Measurements from ENCODE around the gene FBXL19.

FBXL19 gene

GRCh38 chr16:30882429-30883310 is 40.7 kb upstream of the FBXL19 start:
- H3K4me3 ChIP-seq (ENCODE audit: low read depth, low read length) = no peak overlapping the region
- TF ChIP-seq, protein P1, sequence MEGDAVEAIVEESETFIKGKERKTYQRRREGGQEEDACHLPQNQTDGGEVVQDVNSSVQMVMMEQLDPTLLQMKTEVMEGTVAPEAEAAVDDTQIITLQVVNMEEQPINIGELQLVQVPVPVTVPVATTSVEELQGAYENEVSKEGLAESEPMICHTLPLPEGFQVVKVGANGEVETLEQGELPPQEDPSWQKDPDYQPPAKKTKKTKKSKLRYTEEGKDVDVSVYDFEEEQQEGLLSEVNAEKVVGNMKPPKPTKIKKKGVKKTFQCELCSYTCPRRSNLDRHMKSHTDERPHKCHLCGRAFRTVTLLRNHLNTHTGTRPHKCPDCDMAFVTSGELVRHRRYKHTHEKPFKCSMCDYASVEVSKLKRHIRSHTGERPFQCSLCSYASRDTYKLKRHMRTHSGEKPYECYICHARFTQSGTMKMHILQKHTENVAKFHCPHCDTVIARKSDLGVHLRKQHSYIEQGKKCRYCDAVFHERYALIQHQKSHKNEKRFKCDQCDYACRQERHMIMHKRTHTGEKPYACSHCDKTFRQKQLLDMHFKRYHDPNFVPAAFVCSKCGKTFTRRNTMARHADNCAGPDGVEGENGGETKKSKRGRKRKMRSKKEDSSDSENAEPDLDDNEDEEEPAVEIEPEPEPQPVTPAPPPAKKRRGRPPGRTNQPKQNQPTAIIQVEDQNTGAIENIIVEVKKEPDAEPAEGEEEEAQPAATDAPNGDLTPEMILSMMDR (IDR thresholded peaks at IDR 0.05; ENCODE audit: low read depth, low read length, missing control alignments) = no peak
- no peak for DNase-seq (ENCODE audit: low read depth)

DNA sequence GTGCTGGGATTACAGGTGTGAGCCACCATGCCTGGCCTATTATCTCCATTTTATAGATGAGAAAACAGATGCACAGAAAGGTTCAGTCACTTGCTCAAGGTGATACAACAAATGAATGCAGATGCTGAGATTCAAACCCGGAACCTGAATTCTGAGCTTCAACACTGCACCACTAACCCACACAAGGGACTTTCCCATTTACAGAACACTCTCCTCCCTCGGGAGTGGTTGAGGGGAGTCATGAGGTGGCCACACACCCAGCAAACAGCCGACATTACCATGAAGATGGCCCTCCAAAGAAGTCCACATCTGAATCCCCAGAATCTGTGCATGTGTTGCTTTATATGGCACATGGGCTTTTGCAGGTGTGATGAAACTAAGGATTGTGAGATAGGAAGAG is 38.6 kb upstream of the FBXL19 start:
- no peak overlapping the region for H3K4me3 ChIP-seq (ENCODE audit: low read depth, low read length)
- no peak for DNase-seq (ENCODE audit: low read depth)
- TF ChIP-seq, protein P1 (IDR thresholded peaks at IDR 0.05; ENCODE audit: low read depth, low read length, missing control alignments) = no peak

DNA sequence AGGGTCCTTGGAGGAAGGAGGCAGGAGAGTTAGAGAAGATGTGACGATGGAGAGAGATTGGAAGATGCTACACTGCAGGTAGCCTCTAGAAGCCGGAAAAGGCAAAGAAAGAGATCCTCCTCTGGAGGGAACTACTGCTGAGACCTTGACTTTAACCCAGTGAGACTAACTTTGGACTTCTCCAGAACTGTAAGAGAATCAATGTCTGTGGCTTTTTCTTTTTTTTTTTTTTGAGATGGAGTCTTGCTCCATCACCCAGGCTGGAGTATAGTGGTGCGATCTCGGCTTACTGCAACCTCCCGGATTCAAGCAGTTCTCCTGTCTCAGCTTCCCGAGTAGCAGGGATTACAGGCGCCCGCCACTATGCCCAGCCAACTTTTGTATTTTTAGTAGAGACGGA is 38.2 kb upstream of the FBXL19 start:
- TF ChIP-seq, protein P1 (IDR thresholded peaks at IDR 0.05; ENCODE audit: low read depth, low read length, missing control alignments) = no peak
- no peak for DNase-seq (ENCODE audit: low read depth)
- no peak overlapping the region for H3K4me3 ChIP-seq (ENCODE audit: low read depth, low read length)

DNA sequence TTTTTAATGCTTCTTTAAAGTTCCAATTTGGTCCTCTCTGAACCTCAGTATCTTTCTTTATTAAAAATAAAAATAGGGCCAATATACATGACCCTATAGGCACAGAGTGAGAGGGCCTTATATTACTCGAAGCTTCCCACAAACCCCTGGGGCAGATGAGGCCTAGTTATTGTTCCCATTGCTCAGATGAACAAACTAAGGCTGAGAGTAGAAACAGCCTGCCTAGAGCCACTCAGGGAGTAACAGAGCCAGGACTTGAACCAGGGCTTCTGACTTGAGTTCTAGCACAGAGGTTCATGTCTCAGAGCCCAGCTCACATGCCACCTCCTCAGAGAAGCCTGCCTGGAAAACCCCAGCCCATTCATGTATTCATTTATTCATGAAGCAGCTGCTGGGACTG is 37.2 kb upstream of the FBXL19 start:
- TF ChIP-seq, protein P1 (IDR thresholded peaks at IDR 0.05; ENCODE audit: low read depth, low read length, missing control alignments) = no peak
- no peak overlapping the region for H3K4me3 ChIP-seq (ENCODE audit: low read depth, low read length)
- DNase-seq (ENCODE audit: low read depth) = no peak

DNA sequence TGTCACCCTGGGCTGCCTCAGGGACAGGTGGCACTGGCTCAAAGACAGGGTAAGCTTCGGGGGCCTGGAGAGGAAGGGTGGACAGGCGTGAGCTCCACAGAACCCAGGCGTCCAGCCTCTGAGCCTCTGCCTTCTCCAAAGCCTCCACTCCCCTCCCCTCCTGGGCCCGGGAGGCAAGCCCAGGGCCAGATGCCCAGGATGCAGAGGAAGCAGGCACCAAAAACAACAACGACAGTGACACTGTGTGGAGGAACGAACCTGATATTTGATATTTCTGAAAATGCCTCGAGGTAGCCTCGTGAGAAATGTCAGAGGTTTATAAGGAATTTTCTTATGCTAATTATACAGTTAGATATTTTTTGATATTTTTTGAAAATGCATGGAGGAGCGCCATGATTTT is 35.4 kb upstream of the FBXL19 start:
- DNase-seq (ENCODE audit: low read depth) = no peak
- TF ChIP-seq, protein P1 (IDR thresholded peaks at IDR 0.05; ENCODE audit: low read depth, low read length, missing control alignments) = no peak
- H3K4me3 ChIP-seq (ENCODE audit: low read depth, low read length) = no peak overlapping the region

DNA sequence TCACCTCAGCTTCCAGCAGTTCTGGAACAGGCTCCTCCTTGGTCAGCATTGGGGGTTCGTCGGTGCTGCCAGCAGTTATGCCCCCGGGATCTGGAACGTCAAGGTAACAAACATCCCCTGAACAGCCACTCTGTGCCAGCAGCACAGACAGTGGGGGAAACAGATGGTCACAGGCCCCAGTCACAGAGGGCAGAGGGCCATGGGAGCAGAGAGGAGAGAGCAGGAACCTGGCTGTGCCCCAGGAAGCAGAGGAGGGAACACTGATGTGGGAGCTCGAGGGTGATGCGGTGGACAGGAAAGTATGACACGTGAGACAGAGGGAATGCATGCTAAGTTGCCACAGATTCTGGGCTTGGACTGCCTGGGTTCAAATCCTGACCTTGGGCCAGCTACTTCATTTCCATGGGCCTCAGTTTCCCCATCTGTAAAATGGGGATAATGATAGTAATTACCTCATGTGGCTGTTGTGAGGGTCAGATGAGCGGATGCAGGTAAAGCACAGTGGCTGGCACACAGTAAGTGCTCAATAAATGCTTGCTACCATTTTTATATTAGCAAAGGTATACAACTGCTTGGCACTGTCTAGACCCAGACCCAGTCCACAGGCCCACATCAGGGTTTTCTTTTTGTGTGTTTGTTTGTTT is 34.4 kb upstream of the FBXL19 start:
- TF ChIP-seq, protein P1 (IDR thresholded peaks at IDR 0.05; ENCODE audit: low read depth, low read length, missing control alignments) = no peak
- H3K4me3 ChIP-seq (ENCODE audit: low read depth, low read length) = no peak overlapping the region
- no peak for DNase-seq (ENCODE audit: low read depth)

Measured in GM12864 (cell line).